B cell (primary cell): ENCODE measurements around the gene KLF4. TPM values are rescaled to one million over a fixed set of nuclear protein-coding genes. Genes with fewer than 3 reads are reported as not detected.

Experiments
- ATAC-seq: fragments of 200-7000 bp; cut with Tn5 transposase; one replicate; pipeline ENCODE4 v1.10.0; 2021; ENCODE audit warnings: low read depth, mild to moderate bottlenecking, moderate number of reproducible peaks, moderate library complexity
- CTCF ChIA-PET: fragments of 350-600 bp; sonication (Branson Sonifier 250); formaldehyde crosslinking; loops from one replicate; lab custom pipeline; 2021; ENCODE audit warnings: antibody characterized with exemption, inconsistent platforms; lab: Charles Lee
- POLR2A ChIA-PET: fragments of 350-600 bp; sonication (Branson Sonifier 250); formaldehyde crosslinking; loops from one replicate; lab custom pipeline; 2021; ENCODE audit warnings: antibody characterized with exemption; lab: Charles Lee
- DNase-seq: peaks from one replicate; pipeline ENCODE4 v3.0.0; 2013
- H2AFZ ChIP-seq: 2 replicates; pipeline ENCODE4 v1.6.1; 2012; ENCODE audit warnings: mild to moderate bottlenecking, low read depth, low read length; ENCODE audit not compliant: insufficient read depth, poor library complexity, severe bottlenecking
- H3K27ac ChIP-seq, 2 donors: 1 replicate in 1 of 2; 2 replicates in 1 of 2; pipeline ENCODE4 v1.5.1; 2012 to 2013; ENCODE audit warnings: low read length in 2 of 2, mild to moderate bottlenecking in 2 of 2, moderate library complexity in 1 of 2
- H3K27me3 ChIP-seq, 4 experiments: fragments of 200-600 bp in 1 of 4; sonication (generic) in 1 of 4; replicated peaks in 1 of 4; 1 replicate in 2 of 4; 2 replicates in 2 of 4; pipeline versions ENCODE4 v1.6.1 to v1.7.0; 2013 to 2016; ENCODE audit warnings: low read length in 3 of 4, mild to moderate bottlenecking in 2 of 4, mixed read lengths in 1 of 4, moderate library complexity in 1 of 4; ENCODE audit not compliant: insufficient read depth in 4 of 4, control insufficient read depth in 3 of 4; ENCODE audit errors: control extremely low read depth in 1 of 4
- H3K36me3 ChIP-seq, 2 experiments: replicated peaks in 1 of 2; 1 replicate in 1 of 2; 2 replicates in 1 of 2; pipeline versions ENCODE4 v1.6.1 to v1.7.1; 2013; ENCODE audit warnings: low read length in 1 of 2; ENCODE audit not compliant: insufficient read depth in 2 of 2, control insufficient read depth in 1 of 2; ENCODE audit errors: control extremely low read depth in 1 of 2, extremely low read depth in 1 of 2
- H3K4me1 ChIP-seq, 2 donors: fragments of 200-600 bp in 1 of 2; sonication (generic) in 1 of 2; 1 replicate in 1 of 2; 2 replicates in 1 of 2; pipeline versions ENCODE4 v1.5.1 to v1.6.1; 2013 to 2017; ENCODE audit warnings: low read length in 2 of 2; ENCODE audit not compliant: control insufficient read depth in 2 of 2, insufficient read depth in 2 of 2
- H3K4me2 ChIP-seq: replicated peaks from 2 replicates; pipeline ENCODE3; 2012; ENCODE audit warnings: mild to moderate bottlenecking, low read depth, low read length; ENCODE audit not compliant: poor library complexity, severe bottlenecking
- H3K4me3 ChIP-seq, 5 experiments: fragments of 200-600 bp in 1 of 5; sonication (generic) in 1 of 5; 1 replicate in 3 of 5; 2 replicates in 2 of 5; pipeline versions ENCODE4 v1.5.1 to v1.7.0; 2011 to 2016; ENCODE audit warnings: low read length in 4 of 5, mild to moderate bottlenecking in 4 of 5, low read depth in 2 of 5, control low read depth in 1 of 5, moderate library complexity in 1 of 5; ENCODE audit not compliant: insufficient read depth in 1 of 5; ENCODE audit errors: control extremely low read depth in 1 of 5, extremely low read depth in 1 of 5
- H3K79me2 ChIP-seq: fragments of 200-600 bp; sonication (generic); one replicate; pipeline ENCODE4 v1.6.0; 2016; ENCODE audit warnings: low read length; ENCODE audit not compliant: control insufficient read depth, insufficient read depth
- H3K9ac ChIP-seq: fragments of 200-600 bp; sonication (generic); 2 replicates; pipeline ENCODE4 v1.6.1; 2017; ENCODE audit warnings: mild to moderate bottlenecking, low read length, moderate library complexity
- H3K9me3 ChIP-seq, 3 donors: one replicate each; pipeline versions ENCODE4 v1.6.1 to v1.7.1; 2013; ENCODE audit warnings: low read length in 2 of 3; ENCODE audit not compliant: control insufficient read depth in 2 of 3, insufficient read depth in 1 of 3; ENCODE audit errors: control extremely low read depth in 1 of 3
- H4K20me1 ChIP-seq: 2 replicates; pipeline ENCODE4 v1.6.0; 2012; ENCODE audit warnings: mild to moderate bottlenecking, low read length; ENCODE audit not compliant: insufficient read depth, control insufficient read depth, poor library complexity, severe bottlenecking
- H3K27ac Mint-ChIP-seq: one replicate; pipeline ENCODE4 v1.8.0; 2021; ENCODE audit warnings: mixed read lengths
- H3K27me3 Mint-ChIP-seq: one replicate; pipeline ENCODE4 v1.8.0; 2021; ENCODE audit warnings: mixed read lengths
- H3K4me1 Mint-ChIP-seq: one replicate; pipeline ENCODE4 v1.8.0; 2021; ENCODE audit warnings: mixed read lengths
- H3K4me3 Mint-ChIP-seq: one replicate; pipeline ENCODE4 v1.8.0; 2021; ENCODE audit warnings: mixed read lengths
- H3K9me3 Mint-ChIP-seq: one replicate; pipeline ENCODE4 v1.8.0; 2022; ENCODE audit warnings: mixed read lengths; ENCODE audit not compliant: insufficient read depth
- EZH2 ChIP-seq: IDR thresholded peaks from 2 replicates; pipeline ENCODE4 v1.6.1; 2012; ENCODE audit warnings: borderline replicate concordance, low read depth, mild to moderate bottlenecking, moderate library complexity, low read length; ENCODE audit not compliant: insufficient read depth, poor library complexity, severe bottlenecking
- WGBS: methylation state at CpG from one replicate; pipeline ENCODE4 v1.1.5; 2013; ENCODE audit warnings: missing lambda C conversion rate; ENCODE audit not compliant: insufficient coverage; 5-methylcytosine and 5-hydroxymethylcytosine counted together
- intact Hi-C: fragments of 100-400 bp; cut with micrococcal nuclease; formaldehyde crosslinking; loops from one replicate; pipeline ENCODE4 v1.10.0; 2022
- polyA plus RNA-seq: library from polyadenylated mRNA; depleted of rRNA; stranded (reverse); fragments of >200 nt; gene quantifications from 2 replicates; pipeline ENCODE4 v1.2.3, GENCODE V29; 2012
- total RNA-seq, 2 donors: library from RNA; stranded (reverse); fragments of 120-200 nt in 1 of 2; gene quantifications; 1 replicate in 1 of 2; 2 replicates in 1 of 2; pipeline versions ENCODE4 v1.2.3 to v1.2.4, GENCODE V29; 2013 to 2022
- TF ChIP-seq, protein P1 (sequence below): fragments of 200-600 bp; IDR thresholded peaks from one replicate; pipeline ENCODE4 v1.8.0; 2022; ENCODE audit warnings: antibody characterized with exemption, mild to moderate bottlenecking

KLF4 gene
- total and polyA plus RNA-seq, 2 donors (not counting 1 experiment from before 2014, with no cell fraction given), result 3.8 to 244 TPM

DNA sequence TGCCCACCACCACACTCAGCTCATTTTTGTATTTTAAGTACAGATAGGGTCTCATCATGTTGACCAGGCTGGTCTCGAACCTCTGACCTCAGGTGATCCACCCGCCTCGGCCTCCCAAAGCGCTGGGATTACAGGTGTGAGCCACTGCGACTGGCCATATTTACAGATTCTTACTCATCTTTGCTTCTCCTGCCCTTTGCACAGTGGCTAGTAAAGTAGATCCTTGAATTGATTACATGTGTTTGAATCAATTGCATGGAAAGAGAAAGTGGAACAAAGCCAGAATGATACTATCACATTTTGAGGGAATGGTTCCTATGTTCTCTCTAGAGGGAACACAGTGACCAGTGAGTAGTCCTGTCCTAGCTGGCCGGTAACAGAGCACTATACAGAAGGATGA is 15.4 kb downstream of the KLF4 start:
- no peaks in the 10 kb centered on the region for H3K9me3 ChIP-seq
- H3K79me2 ChIP-seq, result no peaks in the 10 kb centered on the region
- no peak overlapping the region for H3K4me3 ChIP-seq
- no peak overlapping the region for H3K4me2 ChIP-seq
- H3K27ac Mint-ChIP-seq, result no peak overlapping the region
- H4K20me1 ChIP-seq, result no peaks in the 10 kb centered on the region
- H3K4me3 Mint-ChIP-seq, result no peak overlapping the region
- no peaks in the 10 kb centered on the region for H3K4me1 Mint-ChIP-seq
- no peak overlapping the region for H3K9ac ChIP-seq
- H3K27ac ChIP-seq, result no peak overlapping the region
- H2AFZ ChIP-seq, result no peak overlapping the region
- ATAC-seq, result no peak
- intact Hi-C loops, result no loop called here
- H3K27me3 ChIP-seq, result no peaks in the 10 kb centered on the region
- H3K4me1 ChIP-seq, result no peaks in the 10 kb centered on the region
- ChIA-PET CTCF (no interaction called here), POLR2A (no interaction called here)
- H3K27me3 Mint-ChIP-seq, result peaks cover 11% of the 10 kb centered on the region
- H3K36me3 ChIP-seq, result no peaks in the 10 kb centered on the region
- H3K9me3 Mint-ChIP-seq, result no peaks in the 10 kb centered on the region
- DNase-seq, result no peak
- no CpG with 5 or more reads among the region's 6 CpGs for WGBS
- TF ChIP-seq, protein P1, sequence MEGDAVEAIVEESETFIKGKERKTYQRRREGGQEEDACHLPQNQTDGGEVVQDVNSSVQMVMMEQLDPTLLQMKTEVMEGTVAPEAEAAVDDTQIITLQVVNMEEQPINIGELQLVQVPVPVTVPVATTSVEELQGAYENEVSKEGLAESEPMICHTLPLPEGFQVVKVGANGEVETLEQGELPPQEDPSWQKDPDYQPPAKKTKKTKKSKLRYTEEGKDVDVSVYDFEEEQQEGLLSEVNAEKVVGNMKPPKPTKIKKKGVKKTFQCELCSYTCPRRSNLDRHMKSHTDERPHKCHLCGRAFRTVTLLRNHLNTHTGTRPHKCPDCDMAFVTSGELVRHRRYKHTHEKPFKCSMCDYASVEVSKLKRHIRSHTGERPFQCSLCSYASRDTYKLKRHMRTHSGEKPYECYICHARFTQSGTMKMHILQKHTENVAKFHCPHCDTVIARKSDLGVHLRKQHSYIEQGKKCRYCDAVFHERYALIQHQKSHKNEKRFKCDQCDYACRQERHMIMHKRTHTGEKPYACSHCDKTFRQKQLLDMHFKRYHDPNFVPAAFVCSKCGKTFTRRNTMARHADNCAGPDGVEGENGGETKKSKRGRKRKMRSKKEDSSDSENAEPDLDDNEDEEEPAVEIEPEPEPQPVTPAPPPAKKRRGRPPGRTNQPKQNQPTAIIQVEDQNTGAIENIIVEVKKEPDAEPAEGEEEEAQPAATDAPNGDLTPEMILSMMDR, result no peak
- no peak for TF ChIP-seq EZH2

DNA sequence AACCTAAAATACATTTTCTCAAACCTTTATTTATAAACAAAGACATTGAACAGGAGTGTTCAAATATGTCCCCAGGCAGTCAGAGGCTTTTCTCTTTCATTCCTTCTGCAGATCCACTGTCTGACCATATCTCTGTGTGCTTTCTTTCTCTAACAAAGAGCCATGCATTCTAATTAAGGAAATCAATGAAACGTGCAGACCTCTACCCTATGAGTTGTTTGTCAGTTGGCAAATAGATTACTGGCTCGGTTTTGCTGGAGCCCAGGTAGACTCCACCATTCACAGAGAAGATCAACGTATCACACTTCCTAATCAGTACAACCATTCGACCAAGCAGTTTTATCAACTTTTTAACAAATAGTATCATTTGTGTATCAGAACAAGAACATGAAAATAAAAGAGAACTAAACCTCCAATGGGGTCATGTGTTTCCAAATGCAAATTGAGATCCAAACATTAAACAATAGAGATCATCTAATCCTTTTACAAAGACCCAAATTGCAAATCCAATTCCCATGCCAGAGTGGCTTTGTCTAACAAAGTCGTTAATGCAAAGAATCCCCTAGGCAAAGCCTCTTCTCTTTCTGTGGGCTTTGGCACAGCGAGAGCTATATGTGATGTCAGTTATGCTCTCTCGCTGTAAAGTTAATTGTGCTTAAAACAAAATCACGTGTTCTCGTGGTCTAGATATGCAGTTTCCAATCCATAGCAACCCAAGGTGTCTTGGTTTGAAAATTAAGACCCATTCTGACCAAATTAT is 16.8 kb downstream of the KLF4 start:
- Mint-ChIP-seq H3K4me3 (no peak overlapping the region), H3K27ac (no peak overlapping the region), H3K27me3 (peaks cover 6% of the 10 kb centered on the region), H3K4me1 (no peaks in the 10 kb centered on the region), H3K9me3 (no peaks in the 10 kb centered on the region)
- ChIA-PET CTCF (interaction anchor here (0.7 kb wide), 1 partner anchor 233 kb away, joined by 3 read pairs; no protein-coding TSS in a partner anchor), POLR2A (no interaction called here)
- Histone ChIP-seq H3K27me3 (no peaks in the 10 kb centered on the region), H2AFZ (no peak overlapping the region), H3K27ac (no peak overlapping the region), H3K79me2 (no peaks in the 10 kb centered on the region), H3K9ac (no peak overlapping the region), H4K20me1 (no peaks in the 10 kb centered on the region), H3K4me2 (no peak overlapping the region), H3K9me3 (no peaks in the 10 kb centered on the region), H3K4me1 (no peaks in the 10 kb centered on the region), H3K4me3 (no peak overlapping the region), H3K36me3 (no peaks in the 10 kb centered on the region)
- intact Hi-C loops, result no loop called here
- ATAC-seq (no peak), DNase-seq (no peak)
- WGBS, result 44% methylated on average over 1 of the region's 9 CpGs
- TF ChIP-seq, protein P1, result no peak
- TF ChIP-seq EZH2, result no peak
